Endothelial cell of umbilical vein (primary cell): Measurements from ENCODE around the gene RNF11. TPM values are rescaled to one million over a fixed set of nuclear protein-coding genes. Genes with fewer than 3 reads are reported as not detected.
"Not testable (repeated sequence)": the region's sequence is repeated elsewhere in the genome, so short reads cannot be mapped to it uniquely, and the experiment has no call there.

Experiments
- BruUV-seq: library from RNA; stranded (reverse); fragments of 400-500 nt; replicated peaks from 2 replicates; lab custom pipeline; 2021; lab: Mats Ljungman, UMichigan
- CTCF ChIA-PET: fragments of 300-600, 350-600 bp; sonication (Branson Sonifier 250); formaldehyde crosslinking; loops from one replicate; lab custom pipeline; 2021; ENCODE audit warnings: antibody characterized with exemption, inconsistent platforms; lab: Charles Lee
- POLR2A ChIA-PET: fragments of 300-600, 350-600 bp; sonication (Branson Sonifier 250); formaldehyde crosslinking; loops from one replicate; lab custom pipeline; 2021; ENCODE audit warnings: antibody characterized with exemption, inconsistent platforms; lab: Charles Lee
- DNase-seq: peaks from one replicate; pipeline ENCODE4 v3.0.0-alpha.2; 2011; ENCODE audit warnings: low read depth, low spot score
- FAIRE-seq: peaks from 2 replicates; lab custom pipeline; 2011; peaks lifted over from hg19 to GRCh38; lab: Jason Lieb, UNC
- H2AFZ ChIP-seq: 2 replicates; pipeline ENCODE4 v1.6.0; 2012; ENCODE audit warnings: low read depth, low read length, control low read depth, inconsistent platforms
- H3K27ac ChIP-seq: 2 replicates; pipeline ENCODE4 v1.5.1; 2011; ENCODE audit warnings: low read depth, mild to moderate bottlenecking, control low read depth, low read length, moderate library complexity; ENCODE audit not compliant: insufficient read depth
- H3K27me3 ChIP-seq, 2 experiments: 2 replicates each; pipeline versions ENCODE4 v1.6.0 to v1.6.1; 2011; ENCODE audit warnings: low read length in 2 of 2, mixed read lengths in 1 of 2; ENCODE audit not compliant: control insufficient read depth in 2 of 2, insufficient read depth in 2 of 2
- H3K36me3 ChIP-seq, 2 experiments: 2 replicates in 1 of 2; 3 replicates in 1 of 2; pipeline ENCODE4 v1.5.1; 2011; ENCODE audit warnings: low read length in 2 of 2, mild to moderate bottlenecking in 1 of 2, moderate library complexity in 1 of 2; ENCODE audit not compliant: control insufficient read depth in 2 of 2, insufficient read depth in 2 of 2; ENCODE audit errors: extremely low read depth in 1 of 2
- H3K4me1 ChIP-seq: 3 replicates; pipeline ENCODE4 v1.5.1; 2011; ENCODE audit warnings: mild to moderate bottlenecking, low read length; ENCODE audit not compliant: control insufficient read depth, insufficient read depth; ENCODE audit errors: extremely low read depth
- H3K4me2 ChIP-seq: 2 replicates; pipeline ENCODE4 v1.6.1; 2011; ENCODE audit warnings: low read length, control low read depth, mixed read lengths; ENCODE audit not compliant: insufficient read depth
- H3K4me3 ChIP-seq, 3 experiments: fragments of 200-600 bp in 1 of 3; sonication (generic), shearing (Covaris generic) in 1 of 3; replicated peaks in 1 of 3; 2 replicates each; pipeline ENCODE4 v1.5.1; 2011 to 2016; ENCODE audit warnings: control low read depth in 3 of 3, low read length in 3 of 3, mild to moderate bottlenecking in 2 of 3, inconsistent platforms in 1 of 3, low read depth in 1 of 3, moderate library complexity in 1 of 3; ENCODE audit not compliant: insufficient read depth in 1 of 3
- H3K79me2 ChIP-seq: 2 replicates; pipeline ENCODE4 v1.6.0; 2012; ENCODE audit warnings: low read length, inconsistent platforms; ENCODE audit not compliant: control insufficient read depth, insufficient read depth
- H3K9ac ChIP-seq: replicated peaks from 2 replicates; pipeline ENCODE3; 2011; ENCODE audit warnings: low read length, control low read depth; ENCODE audit not compliant: insufficient read depth; ENCODE audit errors: extremely low read depth
- H3K9me1 ChIP-seq: replicated peaks from 3 replicates; pipeline ENCODE4 v1.6.0; 2011; ENCODE audit warnings: mild to moderate bottlenecking, low read length; ENCODE audit not compliant: control insufficient read depth, insufficient read depth; ENCODE audit errors: extremely low read depth
- H3K9me3 ChIP-seq: replicated peaks from 2 replicates; pipeline ENCODE4 v1.5.1; 2012; ENCODE audit warnings: low read length, inconsistent platforms; ENCODE audit not compliant: control insufficient read depth, insufficient read depth
- H4K20me1 ChIP-seq: replicated peaks from 2 replicates; pipeline ENCODE3; 2011; ENCODE audit warnings: mild to moderate bottlenecking, low read length; ENCODE audit not compliant: control insufficient read depth, insufficient read depth; ENCODE audit errors: extremely low read depth
- EZH2 ChIP-seq: IDR thresholded peaks from 2 replicates; pipeline ENCODE4 v1.6.1; 2012; ENCODE audit warnings: borderline replicate concordance, low read depth, mild to moderate bottlenecking, moderate library complexity, low read length, inconsistent platforms; ENCODE audit not compliant: severe bottlenecking
- FOS ChIP-seq: IDR thresholded peaks from 2 replicates; pipeline ENCODE4 v1.6.1; 2011; ENCODE audit warnings: mild to moderate bottlenecking, low read length, moderate library complexity, borderline replicate concordance; ENCODE audit not compliant: insufficient read depth
- GATA2 ChIP-seq: IDR thresholded peaks from 2 replicates; pipeline ENCODE4 v1.7.0; 2011; ENCODE audit warnings: low read depth, mild to moderate bottlenecking, moderate library complexity, mixed read lengths, low read length; ENCODE audit not compliant: insufficient read length, insufficient read depth
- JUN ChIP-seq: IDR thresholded peaks from 2 replicates; pipeline ENCODE4 v1.6.1; 2011; ENCODE audit warnings: borderline replicate concordance, low read depth; ENCODE audit not compliant: insufficient read length, insufficient read depth
- MYC ChIP-seq: IDR thresholded peaks from one replicate; pipeline ENCODE4 v1.6.1; 2011; ENCODE audit warnings: mild to moderate bottlenecking, low read depth, low read length
- POLR2A ChIP-seq: IDR thresholded peaks from 2 replicates; pipeline ENCODE4 v1.6.1; 2012; ENCODE audit warnings: low read depth, mild to moderate bottlenecking, control low read depth, low read length
- POLR2AphosphoS5 ChIP-seq: IDR thresholded peaks from 2 replicates; pipeline ENCODE4 v1.6.1; 2012; ENCODE audit warnings: low read depth, mild to moderate bottlenecking, control low read depth, low read length, moderate library complexity; ENCODE audit not compliant: insufficient read depth
- dilution Hi-C: fragments of 300-500 bp; cut with MboI; formaldehyde crosslinking; loops from one replicate; pipeline ENCODE4 v1.15.0; 2019; ENCODE audit warnings: low sequenced_read_pairs; ENCODE audit not compliant: extremely low pct_ligation_motif_present
- intact Hi-C: fragments of 100-400 bp; cut with micrococcal nuclease; formaldehyde crosslinking; loops from one replicate; pipeline ENCODE4 v1.10.0; 2022
- polyA plus RNA-seq, 4 experiments: library from polyadenylated mRNA; depleted of rRNA in 3 of 4; stranded (reverse) in 3 of 4; unstranded in 1 of 4; fragments of >200 nt; gene quantifications; 2 replicates each; pipeline versions ENCODE4 v1.2.1 to v1.2.3, GENCODE V29; 2011 to 2012; ENCODE audit warnings: missing spikeins in 1 of 4
- total RNA-seq: library from RNA; stranded (reverse); gene quantifications from 2 replicates; pipeline ENCODE4 v1.2.3, GENCODE V29; 2021
- TF ChIP-seq, protein P1 (sequence below), 2 donors: IDR thresholded peaks; 1 replicate in 1 of 2; 2 replicates in 1 of 2; pipeline ENCODE4 v1.5.1; 2011; ENCODE audit warnings: low read length in 2 of 2, mild to moderate bottlenecking in 2 of 2, moderate library complexity in 2 of 2, control low read depth in 1 of 2, inconsistent platforms in 1 of 2, low read depth in 1 of 2; ENCODE audit not compliant: insufficient read depth in 1 of 2; ENCODE audit errors: extremely low read depth in 1 of 2
- TF ChIP-seq, protein P2 (sequence below): IDR thresholded peaks from 2 replicates; pipeline ENCODE4 v1.6.1; 2011; ENCODE audit not compliant: insufficient read depth, insufficient read length

RNF11 gene
- total and polyA plus RNA-seq, 2 donors (not counting 3 experiments of a cell fraction or from before 2014, with no cell fraction given) = 75.2 to 82.9 TPM

GRCh38 chr1:51228471-51228870, 7.6 kb upstream of the RNF11 start:
- POLR2A ChIA-PET, FAIRE-seq: not testable (repeated sequence)

DNA sequence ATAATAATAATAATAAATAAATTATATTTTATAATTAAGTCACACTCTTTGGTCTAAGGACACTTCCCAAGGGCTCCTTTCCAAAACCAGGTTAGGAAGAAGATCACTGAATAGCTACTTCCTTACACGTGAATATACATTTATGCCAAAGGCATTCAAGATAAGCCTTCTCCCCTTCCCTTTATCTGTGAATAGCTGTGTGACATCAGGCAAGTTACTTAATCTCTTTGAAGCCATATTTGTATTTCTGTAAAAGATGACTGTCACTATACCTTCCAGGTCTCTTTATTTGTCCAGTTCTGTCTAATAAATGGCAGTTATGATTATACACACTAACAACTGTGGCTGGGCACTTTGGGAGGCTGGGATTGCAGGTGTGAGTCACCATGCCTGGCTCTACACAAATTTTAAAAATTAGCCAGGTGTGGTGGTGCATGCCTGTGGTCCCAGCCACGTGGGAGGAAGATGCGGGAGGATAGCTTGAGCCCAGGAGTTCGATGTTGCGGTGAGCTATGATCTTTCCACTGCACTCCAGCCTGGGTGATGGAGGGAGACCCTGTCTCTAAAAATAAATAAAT, 5.5 kb upstream of the RNF11 start:
- no peak overlapping the region for H3K4me3 ChIP-seq
- no peaks in the 10 kb centered on the region for H3K9me1 ChIP-seq
- no peak for TF ChIP-seq POLR2AphosphoS5
- TF ChIP-seq POLR2A = no peak
- TF ChIP-seq, protein P1, sequence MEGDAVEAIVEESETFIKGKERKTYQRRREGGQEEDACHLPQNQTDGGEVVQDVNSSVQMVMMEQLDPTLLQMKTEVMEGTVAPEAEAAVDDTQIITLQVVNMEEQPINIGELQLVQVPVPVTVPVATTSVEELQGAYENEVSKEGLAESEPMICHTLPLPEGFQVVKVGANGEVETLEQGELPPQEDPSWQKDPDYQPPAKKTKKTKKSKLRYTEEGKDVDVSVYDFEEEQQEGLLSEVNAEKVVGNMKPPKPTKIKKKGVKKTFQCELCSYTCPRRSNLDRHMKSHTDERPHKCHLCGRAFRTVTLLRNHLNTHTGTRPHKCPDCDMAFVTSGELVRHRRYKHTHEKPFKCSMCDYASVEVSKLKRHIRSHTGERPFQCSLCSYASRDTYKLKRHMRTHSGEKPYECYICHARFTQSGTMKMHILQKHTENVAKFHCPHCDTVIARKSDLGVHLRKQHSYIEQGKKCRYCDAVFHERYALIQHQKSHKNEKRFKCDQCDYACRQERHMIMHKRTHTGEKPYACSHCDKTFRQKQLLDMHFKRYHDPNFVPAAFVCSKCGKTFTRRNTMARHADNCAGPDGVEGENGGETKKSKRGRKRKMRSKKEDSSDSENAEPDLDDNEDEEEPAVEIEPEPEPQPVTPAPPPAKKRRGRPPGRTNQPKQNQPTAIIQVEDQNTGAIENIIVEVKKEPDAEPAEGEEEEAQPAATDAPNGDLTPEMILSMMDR (IDR thresholded peaks at IDR 0.05; ENCODE audit: extremely low read depth in 1 of 2, insufficient read depth in 1 of 2, low read depth in 1 of 2, low read length in 2 of 2) = no peak
- no peak for TF ChIP-seq EZH2
- TF ChIP-seq FOS = no peak
- TF ChIP-seq GATA2 = no peak
- TF ChIP-seq, protein P2, sequence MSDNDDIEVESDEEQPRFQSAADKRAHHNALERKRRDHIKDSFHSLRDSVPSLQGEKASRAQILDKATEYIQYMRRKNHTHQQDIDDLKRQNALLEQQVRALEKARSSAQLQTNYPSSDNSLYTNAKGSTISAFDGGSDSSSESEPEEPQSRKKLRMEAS = no peak
- TF ChIP-seq JUN = no peak
- TF ChIP-seq MYC = no peak
- H3K27ac ChIP-seq = no peak overlapping the region
- no peak for FAIRE-seq
- ChIA-PET CTCF (interaction anchor here (0.6 to 0.8 kb wide), 2 partner anchors 10 to 107 kb away, joined by 3 read pairs; no protein-coding TSS in a partner anchor), POLR2A (no interaction called here)
- no peak for DNase-seq
- H3K79me2 ChIP-seq = no peaks in the 10 kb centered on the region
- no peak overlapping the region for H3K4me2 ChIP-seq
- H3K9me3 ChIP-seq = no peaks in the 10 kb centered on the region
- no peaks in the 10 kb centered on the region for H4K20me1 ChIP-seq
- H3K9ac ChIP-seq = no peak overlapping the region
- no TSS peak for BruUV-seq
- peaks cover 9% of the 10 kb centered on the region for H3K4me1 ChIP-seq
- H2AFZ ChIP-seq = no peak overlapping the region
- H3K27me3 ChIP-seq = no peaks in the 10 kb centered on the region
- dilution Hi-C loops (no loop called here), intact Hi-C loops (loop anchor here (10.0 kb wide), 1 partner anchor 304 kb away; no protein-coding TSS in a partner anchor)
- H3K36me3 ChIP-seq = no peaks in the 10 kb centered on the region

More at GRCh38 chr1:51228471-51228870, 7.6 kb upstream of the RNF11 start:
- H3K27ac ChIP-seq, H4K20me1 ChIP-seq, H3K36me3 ChIP-seq, H3K4me1 ChIP-seq, dilution Hi-C loops, H3K9me3 ChIP-seq, intact Hi-C loops, H3K9me1 ChIP-seq, H3K4me2 ChIP-seq, H3K27me3 ChIP-seq, H2AFZ ChIP-seq, H3K9ac ChIP-seq, BruUV-seq, H3K79me2 ChIP-seq, H3K4me3 ChIP-seq, CTCF ChIA-PET, DNase-seq: not testable (repeated sequence)
